ENCODE results near the gene DLG5.

The DLG5 gene

GRCh38 chr10:77868523-77868922 is 58.0 kb downstream of the DLG5 start:
- in situ Hi-C loops (cut with MboI; ENCODE audit: low sequenced_read_pairs) = no loop called here

- in situ Hi-C loops (cut with MboI; ENCODE audit: low sequenced_read_pairs) = no loop called here
These were observed 59.3 kb downstream of the DLG5 start for GRCh38 chr10:77867124-77867719.

- in situ Hi-C loops (cut with MboI; ENCODE audit: low sequenced_read_pairs) = no loop called here
These were observed 60.0 kb downstream of the DLG5 start for GRCh38 chr10:77866598-77866997.

- in situ Hi-C loops (cut with MboI; ENCODE audit: low sequenced_read_pairs) = no loop called here
These were observed 60.8 kb downstream of the DLG5 start for GRCh38 chr10:77865580-77866324.

- in situ Hi-C loops (cut with MboI; ENCODE audit: low sequenced_read_pairs) = no loop called here
These were observed 62.3 kb downstream of the DLG5 start for GRCh38 chr10:77864151-77864851.

GRCh38 chr10:77863446-77863845 is 63.1 kb downstream of the DLG5 start:
- in situ Hi-C loops (cut with MboI; ENCODE audit: low sequenced_read_pairs) = no loop called here

GRCh38 chr10:77862595-77862994 is 64.0 kb downstream of the DLG5 start:
- in situ Hi-C loops (cut with MboI; ENCODE audit: low sequenced_read_pairs) = no loop called here

GRCh38 chr10:77861366-77861765 is 65.2 kb downstream of the DLG5 start:
- in situ Hi-C loops (cut with MboI; ENCODE audit: low sequenced_read_pairs) = no loop called here

GRCh38 chr10:77859865-77860282 is 66.7 kb downstream of the DLG5 start:
- in situ Hi-C loops (cut with MboI; ENCODE audit: low sequenced_read_pairs) = no loop called here

- in situ Hi-C loops (cut with MboI; ENCODE audit: low sequenced_read_pairs) = no loop called here
These were observed 67.2 kb downstream of the DLG5 start for GRCh38 chr10:77859200-77859864.

- in situ Hi-C loops (cut with MboI; ENCODE audit: low sequenced_read_pairs) = no loop called here
These were observed 69.3 kb downstream of the DLG5 start for GRCh38 chr10:77857272-77857671.

GRCh38 chr10:77856566-77856965 is 70.0 kb downstream of the DLG5 start:
- in situ Hi-C loops (cut with MboI; ENCODE audit: low sequenced_read_pairs) = no loop called here

- in situ Hi-C loops (cut with MboI; ENCODE audit: low sequenced_read_pairs) = no loop called here
These were observed 71.0 kb downstream of the DLG5 start for GRCh38 chr10:77855404-77856155.

GRCh38 chr10:77854115-77854514 is 72.4 kb downstream of the DLG5 start:
- in situ Hi-C loops (cut with MboI; ENCODE audit: low sequenced_read_pairs) = no loop called here

- in situ Hi-C loops (cut with MboI; ENCODE audit: low sequenced_read_pairs) = no loop called here
These were observed 73.3 kb downstream of the DLG5 start for GRCh38 chr10:77853256-77853655.

- in situ Hi-C loops (cut with MboI; ENCODE audit: low sequenced_read_pairs) = no loop called here
These were observed 75.8 kb downstream of the DLG5 start for GRCh38 chr10:77850620-77851231.

- in situ Hi-C loops (cut with MboI; ENCODE audit: low sequenced_read_pairs) = no loop called here
These were observed 77.4 kb downstream of the DLG5 start for GRCh38 chr10:77849039-77849664.

- in situ Hi-C loops (cut with MboI; ENCODE audit: low sequenced_read_pairs) = no loop called here
These were observed 79.7 kb downstream of the DLG5 start for GRCh38 chr10:77846718-77847311.

GRCh38 chr10:77845451-77845850 is 81.1 kb downstream of the DLG5 start:
- in situ Hi-C loops (cut with MboI; ENCODE audit: low sequenced_read_pairs) = no loop called here

Data from HL-60/S4 (cell line).